ENCODE data around the gene ATP6V1A.

ATP6V1A gene

DNA sequence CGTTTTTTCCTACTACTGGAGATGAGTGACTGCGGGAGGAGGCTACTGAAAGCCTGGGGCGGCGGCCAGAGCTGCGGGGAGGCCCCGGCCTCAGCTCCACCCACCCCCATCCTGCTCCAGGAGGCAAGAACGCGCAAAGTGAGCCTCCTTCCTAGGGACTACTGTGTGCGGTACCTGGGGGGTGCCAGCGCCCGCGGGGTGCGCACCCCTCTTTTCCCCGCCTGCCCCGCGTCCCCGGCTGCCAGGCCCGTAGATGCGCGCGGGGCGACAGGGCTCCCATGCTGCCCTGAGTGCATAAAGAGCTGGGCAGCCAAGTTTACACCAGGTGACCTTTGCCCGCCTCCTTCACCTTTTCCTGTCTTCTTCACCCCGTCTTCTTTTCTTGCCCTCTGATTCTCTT, 47.9 kb upstream of the ATP6V1A start:
- H3K9me2 ChIP-seq (replicated peaks; ENCODE audit: control insufficient read depth, low read length) = no peaks in the 10 kb centered on the region
- no peaks in the 10 kb centered on the region for H3F3A ChIP-seq (ENCODE audit: control insufficient read depth, insufficient read depth)
- H4K20me1 ChIP-seq (ENCODE audit: control insufficient read depth, insufficient read depth, low read depth, low read length) = no peaks in the 10 kb centered on the region
- H3K27me3 ChIP-seq (ENCODE audit: control insufficient read depth, low read length) = no peaks in the 10 kb centered on the region
- peaks cover 35% of the 10 kb centered on the region for H3K79me2 ChIP-seq (ENCODE audit: control insufficient read depth, low read length)
- no peak for TF ChIP-seq EZH2phosphoT487 (IDR thresholded peaks at IDR 0.05; ENCODE audit: borderline replicate concordance, low read length)
- TF ChIP-seq, protein P1, sequence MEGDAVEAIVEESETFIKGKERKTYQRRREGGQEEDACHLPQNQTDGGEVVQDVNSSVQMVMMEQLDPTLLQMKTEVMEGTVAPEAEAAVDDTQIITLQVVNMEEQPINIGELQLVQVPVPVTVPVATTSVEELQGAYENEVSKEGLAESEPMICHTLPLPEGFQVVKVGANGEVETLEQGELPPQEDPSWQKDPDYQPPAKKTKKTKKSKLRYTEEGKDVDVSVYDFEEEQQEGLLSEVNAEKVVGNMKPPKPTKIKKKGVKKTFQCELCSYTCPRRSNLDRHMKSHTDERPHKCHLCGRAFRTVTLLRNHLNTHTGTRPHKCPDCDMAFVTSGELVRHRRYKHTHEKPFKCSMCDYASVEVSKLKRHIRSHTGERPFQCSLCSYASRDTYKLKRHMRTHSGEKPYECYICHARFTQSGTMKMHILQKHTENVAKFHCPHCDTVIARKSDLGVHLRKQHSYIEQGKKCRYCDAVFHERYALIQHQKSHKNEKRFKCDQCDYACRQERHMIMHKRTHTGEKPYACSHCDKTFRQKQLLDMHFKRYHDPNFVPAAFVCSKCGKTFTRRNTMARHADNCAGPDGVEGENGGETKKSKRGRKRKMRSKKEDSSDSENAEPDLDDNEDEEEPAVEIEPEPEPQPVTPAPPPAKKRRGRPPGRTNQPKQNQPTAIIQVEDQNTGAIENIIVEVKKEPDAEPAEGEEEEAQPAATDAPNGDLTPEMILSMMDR (IDR thresholded peaks at IDR 0.05; ENCODE audit: low read depth, low read length, poor library complexity, severe bottlenecking) = no peak
- H3K9me3 ChIP-seq (ENCODE audit: control insufficient read depth, insufficient read depth, low read length) = no peaks in the 10 kb centered on the region
- H3K4me2 ChIP-seq (ENCODE audit: low read length) = peak overlapping the region; percentile 70
- peaks cover 25% of the 10 kb centered on the region for H3K4me1 ChIP-seq (ENCODE audit: control insufficient read depth, low read length)
- no peak overlapping the region for H3K27ac ChIP-seq (ENCODE audit: low read depth, low read length)
- peak overlapping the region; percentile 90 for H3K4me3 ChIP-seq (ENCODE audit: low read length)
- 0 out of 2 replicates have a peak, but pooled peaks cover 2% of the 10 kb centered on the region for H3K36me3 ChIP-seq (ENCODE audit: control insufficient read depth, low read length)

DNA sequence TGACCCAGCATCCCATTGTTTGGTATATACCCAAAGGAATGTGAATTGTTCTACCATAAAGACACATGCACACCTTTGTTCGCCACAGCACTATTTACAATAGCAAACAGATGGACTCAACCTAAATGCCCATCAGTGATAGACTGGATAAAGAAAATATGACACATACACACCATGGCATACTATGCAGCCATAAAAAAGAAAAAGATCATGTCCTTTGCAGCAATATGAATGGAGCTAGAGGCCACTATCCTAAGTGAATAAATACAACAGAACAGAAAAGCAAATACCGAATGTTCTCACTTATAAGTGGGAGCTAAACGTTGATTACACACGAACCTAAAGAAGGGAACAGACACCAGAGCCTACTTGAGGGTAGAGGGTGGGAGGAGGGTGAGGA, 39.0 kb upstream of the ATP6V1A start:
- Histone ChIP-seq H3K79me2 (ENCODE audit: control insufficient read depth, low read length) (no peaks in the 10 kb centered on the region), H3K4me2 (ENCODE audit: low read length) (no peak overlapping the region), H3K9me3 (ENCODE audit: control insufficient read depth, insufficient read depth, low read length) (no peaks in the 10 kb centered on the region), H3K27ac (ENCODE audit: low read depth, low read length) (no peak overlapping the region), H3K4me1 (ENCODE audit: control insufficient read depth, low read length) (no peaks in the 10 kb centered on the region), H3K4me3 (ENCODE audit: low read length) (no peak overlapping the region), H3K36me3 (ENCODE audit: control insufficient read depth, low read length) (no peaks in the 10 kb centered on the region), H3K27me3 (ENCODE audit: control insufficient read depth, low read length) (no peaks in the 10 kb centered on the region; the same call in 1 of the 2 replicates), H3K9me2 (replicated peaks; ENCODE audit: control insufficient read depth, low read length) (no peaks in the 10 kb centered on the region), H3F3A (ENCODE audit: control insufficient read depth, insufficient read depth) (peaks cover 7% of the 10 kb centered on the region), H4K20me1 (ENCODE audit: control insufficient read depth, insufficient read depth, low read depth, low read length) (no peaks in the 10 kb centered on the region)
- no peak for TF ChIP-seq EZH2phosphoT487 (IDR thresholded peaks at IDR 0.05; ENCODE audit: borderline replicate concordance, low read length)
- TF ChIP-seq, protein P1 (IDR thresholded peaks at IDR 0.05; ENCODE audit: low read depth, low read length, poor library complexity, severe bottlenecking) = no peak

DNA sequence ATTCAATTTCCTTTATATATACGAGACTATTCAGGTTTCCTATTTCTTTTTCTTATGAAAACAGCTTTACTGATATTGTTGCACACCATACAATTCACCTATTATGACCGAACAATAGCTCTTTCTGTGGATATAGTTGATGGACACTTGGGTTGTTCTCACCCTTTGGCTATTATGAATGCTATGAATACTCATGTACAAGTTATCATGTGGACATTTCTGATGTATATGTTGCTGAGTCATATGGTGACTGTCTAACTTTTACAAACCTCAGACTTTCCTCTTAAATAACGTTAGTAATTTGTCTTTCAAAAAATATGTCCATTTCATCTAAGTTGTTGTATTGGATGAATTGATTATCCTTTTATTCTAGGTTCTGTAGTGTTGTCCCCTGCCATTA, 34.7 kb upstream of the ATP6V1A start:
- no peaks in the 10 kb centered on the region for H3K9me2 ChIP-seq (replicated peaks; ENCODE audit: control insufficient read depth, low read length)
- no peaks in the 10 kb centered on the region for H4K20me1 ChIP-seq (ENCODE audit: control insufficient read depth, insufficient read depth, low read depth, low read length)
- no peaks in the 10 kb centered on the region for H3K9me3 ChIP-seq (ENCODE audit: control insufficient read depth, insufficient read depth, low read length)
- no peaks in the 10 kb centered on the region for H3K79me2 ChIP-seq (ENCODE audit: control insufficient read depth, low read length)
- H3F3A ChIP-seq (ENCODE audit: control insufficient read depth, insufficient read depth) = peaks cover 11% of the 10 kb centered on the region
- TF ChIP-seq, protein P1 (IDR thresholded peaks at IDR 0.05; ENCODE audit: low read depth, low read length, poor library complexity, severe bottlenecking) = no peak
- no peak for TF ChIP-seq EZH2phosphoT487 (IDR thresholded peaks at IDR 0.05; ENCODE audit: borderline replicate concordance, low read length)
- H3K4me1 ChIP-seq (ENCODE audit: control insufficient read depth, low read length) = no peaks in the 10 kb centered on the region
- no peaks in the 10 kb centered on the region; the same call in 1 of the 2 replicates for H3K27me3 ChIP-seq (ENCODE audit: control insufficient read depth, low read length)
- no peaks in the 10 kb centered on the region for H3K36me3 ChIP-seq (ENCODE audit: control insufficient read depth, low read length)
- no peak overlapping the region for H3K27ac ChIP-seq (ENCODE audit: low read depth, low read length)
- no peak overlapping the region for H3K4me3 ChIP-seq (ENCODE audit: low read length)
- H3K4me2 ChIP-seq (ENCODE audit: low read length) = no peak overlapping the region
